ENCODE measurements around the gene RBM6. TPM values are rescaled to one million over a fixed set of nuclear protein-coding genes. Genes with fewer than 3 reads are reported as not detected.

Gene RBM6
- total RNA-seq, 4 donors from 2014 or later, result 57.9 to 100 (median 66.9) TPM

DNA sequence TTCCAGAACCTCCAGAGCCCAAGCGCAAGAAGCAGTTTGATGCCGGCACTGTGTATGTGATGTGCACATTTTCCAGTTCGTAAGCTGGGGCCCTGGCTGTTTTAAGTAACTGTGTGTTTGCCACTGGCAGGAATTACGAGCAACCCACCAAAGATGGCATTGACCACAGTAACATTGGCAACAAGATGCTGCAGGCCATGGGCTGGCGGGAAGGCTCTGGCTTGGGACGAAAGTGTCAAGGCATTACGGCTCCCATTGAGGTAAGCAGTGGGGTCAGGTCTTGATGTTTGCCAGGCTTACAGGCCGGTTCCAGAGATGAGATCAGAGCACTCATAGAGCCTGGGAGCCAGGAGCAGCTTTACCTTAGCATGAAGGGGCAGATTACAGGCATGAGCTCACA, 177.2 kb downstream of the RBM6 start:
- no peak overlapping the region for H3K27ac ChIP-seq (replicated peaks in 1 of 4)
- H3K4me3 ChIP-seq, result no peak overlapping the region
- 80% methylated on average over 8 of the region's 8 CpGs for WGBS
- no peak for DNase-seq (ENCODE audit: extremely low spot score)
- H3K4me1 ChIP-seq, result peaks cover 4 to 18% (median 14%) of the 10 kb centered on the region in 4 donors
- intact Hi-C loops (cut with DNase I), result no loop called here
- peaks cover 78 to 93% (median 91%) of the 10 kb centered on the region in 4 donors for H3K36me3 ChIP-seq
- TF ChIP-seq POLR2A (IDR thresholded peaks at IDR 0.05; ENCODE audit: low read depth), result no peak
- TF ChIP-seq, protein P1, sequence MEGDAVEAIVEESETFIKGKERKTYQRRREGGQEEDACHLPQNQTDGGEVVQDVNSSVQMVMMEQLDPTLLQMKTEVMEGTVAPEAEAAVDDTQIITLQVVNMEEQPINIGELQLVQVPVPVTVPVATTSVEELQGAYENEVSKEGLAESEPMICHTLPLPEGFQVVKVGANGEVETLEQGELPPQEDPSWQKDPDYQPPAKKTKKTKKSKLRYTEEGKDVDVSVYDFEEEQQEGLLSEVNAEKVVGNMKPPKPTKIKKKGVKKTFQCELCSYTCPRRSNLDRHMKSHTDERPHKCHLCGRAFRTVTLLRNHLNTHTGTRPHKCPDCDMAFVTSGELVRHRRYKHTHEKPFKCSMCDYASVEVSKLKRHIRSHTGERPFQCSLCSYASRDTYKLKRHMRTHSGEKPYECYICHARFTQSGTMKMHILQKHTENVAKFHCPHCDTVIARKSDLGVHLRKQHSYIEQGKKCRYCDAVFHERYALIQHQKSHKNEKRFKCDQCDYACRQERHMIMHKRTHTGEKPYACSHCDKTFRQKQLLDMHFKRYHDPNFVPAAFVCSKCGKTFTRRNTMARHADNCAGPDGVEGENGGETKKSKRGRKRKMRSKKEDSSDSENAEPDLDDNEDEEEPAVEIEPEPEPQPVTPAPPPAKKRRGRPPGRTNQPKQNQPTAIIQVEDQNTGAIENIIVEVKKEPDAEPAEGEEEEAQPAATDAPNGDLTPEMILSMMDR (IDR thresholded peaks at IDR 0.05), result no peak
- H3K27me3 ChIP-seq, result peaks cover 0 to 4% (median 0%) of the 10 kb centered on the region in 4 donors
- no peaks in the 10 kb centered on the region for H3K9me3 ChIP-seq

- WGBS, result 85% methylated on average over 10 of the region's 10 CpGs
- TF ChIP-seq EP300 (IDR thresholded peaks at IDR 0.05), result no peak
- no peak for TF ChIP-seq POLR2A (IDR thresholded peaks at IDR 0.05; ENCODE audit: low read depth)
- no peak for TF ChIP-seq POLR2AphosphoS5 (IDR thresholded peaks at IDR 0.05)
- TF ChIP-seq, protein P1 (IDR thresholded peaks at IDR 0.05), result no peak
- DNase-seq (ENCODE audit: extremely low spot score), result no peak
- no peak overlapping the region for H3K4me3 ChIP-seq
- H3K36me3 ChIP-seq, result peaks cover 69 to 82% (median 80%) of the 10 kb centered on the region in 4 donors
- peaks cover 0 to 4% (median 0%) of the 10 kb centered on the region in 4 donors for H3K27me3 ChIP-seq
- H3K4me1 ChIP-seq, result peaks cover 6 to 11% (median 10%) of the 10 kb centered on the region in 4 donors
- intact Hi-C loops (cut with DNase I), result no loop called here
- H3K27ac ChIP-seq (replicated peaks in 1 of 4), result no peak overlapping the region
- no peaks in the 10 kb centered on the region for H3K9me3 ChIP-seq
Observed at GRCh38 chr3:50118237-50118636, 178.3 kb downstream of the RBM6 start.

GRCh38 chr3:50119786-50120185, 179.8 kb downstream of the RBM6 start:
- peak; percentile 87 for DNase-seq (ENCODE audit: extremely low spot score)
- no peaks in the 10 kb centered on the region for H3K9me3 ChIP-seq
- 74% methylated on average over 3 of the region's 3 CpGs for WGBS
- no peaks in the 10 kb centered on the region for H3K27me3 ChIP-seq
- TF ChIP-seq EP300 (IDR thresholded peaks at IDR 0.05) (no peak), POLR2AphosphoS5 (IDR thresholded peaks at IDR 0.05) (peak in 1 of 2 donors; percentile 2), POLR2A (IDR thresholded peaks at IDR 0.05; ENCODE audit: low read depth) (no peak)
- TF ChIP-seq, protein P1 (IDR thresholded peaks at IDR 0.05), result no peak
- intact Hi-C loops (cut with DNase I), result loop anchor here (5.0 kb wide), 2 partner anchors 53 to 153 kb away; no protein-coding TSS in a partner anchor
- peaks cover 54 to 66% (median 65%) of the 10 kb centered on the region in 4 donors for H3K36me3 ChIP-seq
- H3K4me1 ChIP-seq, result peaks cover 17 to 23% (median 21%) of the 10 kb centered on the region in 4 donors
- H3K27ac ChIP-seq (replicated peaks in 1 of 4), result no peak overlapping the region
- no peak overlapping the region for H3K4me3 ChIP-seq

GRCh38 chr3:50120364-50121071, 180.6 kb downstream of the RBM6 start:
- Histone ChIP-seq H3K27me3 (peaks cover 0 to 1% (median 0%) of the 10 kb centered on the region in 4 donors), H3K4me1 (peaks cover 21 to 30% (median 29%) of the 10 kb centered on the region in 4 donors), H3K4me3 (no peak overlapping the region), H3K27ac (replicated peaks in 1 of 4) (no peak overlapping the region), H3K36me3 (peaks cover 47 to 59% (median 57%) of the 10 kb centered on the region in 4 donors), H3K9me3 (no peaks in the 10 kb centered on the region)
- TF ChIP-seq POLR2AphosphoS5 (IDR thresholded peaks at IDR 0.05) (no peak), EP300 (IDR thresholded peaks at IDR 0.05) (no peak), POLR2A (IDR thresholded peaks at IDR 0.05; ENCODE audit: low read depth) (no peak)
- TF ChIP-seq, protein P1 (IDR thresholded peaks at IDR 0.05), result no peak
- no peak for DNase-seq (ENCODE audit: extremely low spot score)
- WGBS, result 77% methylated on average over 10 of the region's 10 CpGs
- intact Hi-C loops (cut with DNase I), result loop anchor here (1.0 to 5.0 kb wide), 3 partner anchors 52 to 152 kb away; no protein-coding TSS in a partner anchor

Data from esophagus muscularis mucosa (tissue), 4 donors.